GM18502 (cell line): ENCODE results near the gene HRH1.
"Not testable (repeated sequence)": the region's sequence is repeated elsewhere in the genome, so short reads cannot be mapped to it uniquely, and the experiment has no call there.

Experiments used
- ATAC-seq: cut with Tn5 transposase; IDR thresholded peaks from one replicate; pipeline ENCODE4 v1.9.1; 2021; ENCODE audit warnings: mild to moderate bottlenecking; ENCODE audit not compliant: unreplicated experiment, poor library complexity

HRH1 gene

DNA sequence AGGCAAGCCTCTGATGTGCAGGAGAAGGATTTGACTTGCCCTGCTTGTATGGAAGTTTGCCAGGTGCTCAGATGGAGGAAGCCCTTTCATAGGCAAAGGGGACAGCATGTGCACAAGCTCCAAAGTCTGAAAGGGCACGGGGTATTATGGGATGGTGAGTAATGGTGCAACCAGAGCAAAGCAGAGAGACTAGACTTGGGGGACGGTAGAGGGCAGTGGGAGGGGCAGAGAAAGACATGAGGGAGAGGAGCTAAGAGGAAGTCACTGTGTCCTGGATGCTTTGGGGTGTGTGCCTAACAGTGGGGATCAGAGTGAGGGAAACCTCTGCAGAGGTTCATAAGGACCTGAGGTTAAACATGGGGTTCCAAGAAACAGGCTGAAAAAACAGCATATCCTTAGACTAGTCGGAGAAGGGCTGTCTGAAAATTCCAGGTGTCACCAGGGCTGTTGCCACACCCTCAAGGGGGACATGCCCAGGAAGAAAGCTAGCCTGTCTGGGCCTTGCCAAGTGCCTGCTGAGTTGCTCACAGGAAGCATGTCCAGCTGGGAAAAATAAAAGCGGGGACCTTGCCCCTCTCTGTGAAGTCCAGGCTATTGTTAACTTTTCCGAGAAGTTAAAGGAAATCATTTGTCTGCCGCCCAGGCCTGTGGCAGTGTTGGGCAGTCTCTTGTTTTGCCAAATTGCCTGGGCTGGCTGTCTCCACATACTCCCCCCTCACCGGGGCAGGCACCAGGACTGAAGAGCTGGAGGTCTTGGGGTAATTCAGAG is 47.1 kb downstream of the HRH1 start:
- ATAC-seq, result no peak

DNA sequence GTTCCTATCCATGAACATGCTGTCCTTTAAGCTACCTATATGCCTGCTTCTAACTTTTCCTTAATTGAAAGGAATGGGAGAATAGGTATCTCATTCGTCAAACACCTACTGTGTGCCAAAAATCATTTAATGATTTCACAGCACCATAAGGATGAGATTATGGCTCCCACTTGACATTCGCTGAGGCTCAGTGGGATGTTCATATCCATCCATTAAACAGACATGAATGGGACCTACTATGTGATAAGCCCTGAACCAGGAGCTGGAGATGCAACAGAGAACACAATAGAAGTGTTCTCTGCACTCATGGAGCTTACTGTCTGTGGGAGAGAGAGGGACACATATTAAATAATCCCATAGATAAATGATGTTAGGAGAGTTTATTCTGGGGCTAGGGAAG is 49.7 kb downstream of the HRH1 start:
- ATAC-seq, result no peak

DNA sequence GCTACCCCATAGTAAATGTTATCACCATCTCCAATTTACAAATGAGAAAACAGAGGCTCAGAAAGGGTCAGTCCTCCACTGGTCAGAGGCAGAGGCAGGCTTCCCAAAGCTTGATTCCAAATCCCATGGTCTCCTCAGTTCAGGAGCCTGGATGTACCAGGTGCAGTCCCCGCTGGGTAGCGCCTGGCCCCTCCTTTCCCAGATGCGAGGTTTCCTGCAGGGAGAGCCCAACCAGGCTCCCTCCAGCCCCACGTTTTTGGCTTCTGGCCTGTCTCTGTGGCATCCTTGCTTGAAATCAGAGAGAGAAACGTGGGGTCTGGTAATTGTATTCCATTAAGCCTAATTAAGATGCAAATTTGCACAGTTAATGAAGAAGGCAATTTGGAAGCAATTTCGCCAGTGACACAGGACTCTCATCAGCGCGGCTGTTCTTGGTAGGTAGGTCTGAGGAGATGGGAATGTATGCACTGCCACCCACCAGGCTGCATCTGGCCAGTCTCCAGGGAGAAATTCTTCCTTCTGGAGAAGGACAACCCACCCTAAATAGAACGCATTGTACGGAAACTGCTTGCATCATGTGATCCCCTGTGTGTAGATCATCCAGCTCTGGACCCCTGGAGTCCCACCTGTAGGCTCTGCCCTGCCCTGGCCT is 50.5 kb downstream of the HRH1 start:
- no peak for ATAC-seq

DNA sequence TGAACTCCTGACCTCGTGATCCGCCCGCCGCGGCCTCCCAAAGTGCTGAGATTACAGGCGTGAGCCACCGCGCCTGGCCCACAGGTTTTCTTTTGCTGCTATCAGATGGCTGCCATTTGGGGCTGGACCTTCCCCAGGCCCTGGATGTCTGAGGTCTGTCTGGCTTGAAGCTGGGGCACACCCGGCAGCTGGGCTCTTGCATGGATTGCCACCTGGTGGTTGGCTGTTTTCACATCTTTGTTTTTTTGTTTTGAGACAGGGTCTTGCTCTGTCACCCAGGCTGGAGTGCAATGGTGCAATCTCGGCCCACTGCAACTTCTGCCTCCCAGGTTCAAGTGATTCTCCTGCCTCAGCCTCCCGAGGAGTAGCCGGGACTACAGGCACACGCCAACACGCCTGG is 51.6 kb downstream of the HRH1 start:
- not testable (repeated sequence) for ATAC-seq

DNA sequence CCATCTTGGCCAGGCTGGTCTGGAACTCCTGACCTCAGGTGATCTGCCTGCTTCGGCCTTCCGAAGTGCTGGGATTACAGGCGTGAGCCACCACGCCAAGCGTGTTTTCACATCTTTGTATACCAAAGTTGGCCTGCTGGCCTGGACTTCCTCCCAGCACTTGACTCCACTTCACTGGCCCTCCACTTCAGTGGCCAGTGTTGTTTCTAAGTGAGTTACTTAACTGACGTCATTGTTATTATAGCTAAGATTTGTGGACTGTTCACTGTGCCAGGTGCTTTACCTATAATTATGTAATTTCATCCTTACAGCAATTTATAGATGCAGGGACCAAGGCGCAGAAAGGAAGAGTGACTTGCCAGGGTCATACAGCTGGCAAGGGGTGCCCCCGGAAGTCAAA is 52.0 kb downstream of the HRH1 start:
- ATAC-seq, result no peak

DNA sequence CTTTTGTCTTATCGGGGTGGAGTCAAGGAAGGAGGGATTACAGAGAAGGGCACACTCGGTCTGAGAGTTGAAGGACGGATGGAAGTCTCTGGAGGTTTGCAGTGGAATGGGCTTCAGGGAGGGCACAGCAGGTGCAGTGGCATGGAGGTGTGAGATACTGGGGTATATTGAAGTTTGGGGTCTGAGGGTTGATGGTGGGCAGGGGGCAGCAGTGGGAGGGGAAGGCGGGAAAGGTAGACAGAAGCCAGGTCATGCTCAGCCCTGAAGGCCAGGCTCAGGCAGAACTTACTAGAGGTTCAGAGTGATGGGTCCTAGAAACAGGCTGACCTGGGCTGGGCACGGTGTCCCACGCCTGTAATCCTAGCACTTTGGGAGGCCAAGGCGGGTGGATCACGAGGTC is 52.7 kb downstream of the HRH1 start:
- ATAC-seq, result no peak

DNA sequence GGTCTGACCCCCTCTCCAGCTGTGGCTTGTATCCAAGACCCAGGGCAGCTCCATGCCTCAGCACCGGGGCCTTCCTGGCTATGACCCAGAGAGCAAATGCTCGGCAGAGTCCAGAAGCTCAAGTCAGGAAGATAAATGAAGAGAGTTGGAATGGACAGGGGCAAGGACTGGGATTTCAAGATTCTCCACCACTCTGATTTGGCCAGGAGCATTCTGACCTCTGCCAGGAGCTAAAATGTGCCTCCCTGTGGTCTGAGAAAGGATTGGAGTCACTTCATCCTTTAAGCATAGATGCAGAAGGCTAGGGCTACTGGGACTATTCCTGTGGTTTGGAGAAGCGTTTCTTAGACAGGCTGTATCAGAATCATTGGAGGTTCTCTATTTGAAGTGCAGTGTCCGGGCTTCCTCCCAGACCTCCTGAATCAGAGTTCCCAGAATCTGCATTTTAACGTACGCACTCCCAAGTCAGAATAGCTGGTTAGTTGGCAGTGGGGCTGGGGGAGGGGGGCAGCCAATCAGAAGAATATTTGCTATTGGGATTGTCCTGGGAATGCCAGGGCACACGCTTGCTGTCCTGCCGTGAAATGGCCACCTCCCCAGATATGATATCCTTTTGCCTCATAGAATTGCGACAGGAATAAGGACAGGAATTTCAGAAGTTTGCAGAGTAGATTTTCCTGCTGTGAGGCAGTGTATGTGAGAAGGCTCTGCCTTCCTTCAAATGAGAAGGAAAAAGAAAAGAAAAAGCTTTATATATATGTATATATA is 57.4 kb downstream of the HRH1 start:
- no peak for ATAC-seq

DNA sequence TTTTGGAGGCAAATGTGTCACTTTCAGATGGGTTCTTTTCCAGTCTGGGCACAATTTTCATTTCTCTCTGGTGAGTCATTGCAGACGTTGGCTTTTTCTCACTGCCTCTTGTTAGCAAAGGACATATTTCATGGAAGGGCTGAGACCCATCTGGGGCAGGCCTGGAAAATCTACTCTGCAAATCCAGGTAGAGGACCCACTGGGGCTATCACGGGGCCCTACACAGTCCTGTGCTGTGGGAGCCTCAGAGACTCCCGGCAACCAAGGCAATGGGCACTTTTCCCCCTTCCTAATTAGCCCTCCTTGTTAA is 58.0 kb downstream of the HRH1 start:
- no peak for ATAC-seq

DNA sequence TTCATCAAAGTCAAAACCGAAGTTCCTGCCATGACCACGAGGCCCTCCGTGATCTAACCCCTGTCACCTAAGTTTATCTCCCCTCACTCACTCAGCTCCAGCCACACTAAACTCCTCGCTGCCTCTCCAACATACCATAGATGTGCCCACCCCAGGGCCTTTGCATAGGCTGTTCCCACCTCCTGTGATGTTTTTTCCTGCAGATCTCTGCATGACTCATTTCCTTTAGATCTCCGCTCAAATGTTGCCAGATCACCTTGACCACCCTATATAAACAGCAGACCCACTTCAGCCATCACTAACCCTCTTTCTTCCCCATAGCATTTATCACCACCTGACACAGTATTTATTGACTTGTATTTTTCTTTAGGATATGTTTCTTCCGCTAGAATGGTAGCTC is 58.5 kb downstream of the HRH1 start:
- no peak for ATAC-seq

DNA sequence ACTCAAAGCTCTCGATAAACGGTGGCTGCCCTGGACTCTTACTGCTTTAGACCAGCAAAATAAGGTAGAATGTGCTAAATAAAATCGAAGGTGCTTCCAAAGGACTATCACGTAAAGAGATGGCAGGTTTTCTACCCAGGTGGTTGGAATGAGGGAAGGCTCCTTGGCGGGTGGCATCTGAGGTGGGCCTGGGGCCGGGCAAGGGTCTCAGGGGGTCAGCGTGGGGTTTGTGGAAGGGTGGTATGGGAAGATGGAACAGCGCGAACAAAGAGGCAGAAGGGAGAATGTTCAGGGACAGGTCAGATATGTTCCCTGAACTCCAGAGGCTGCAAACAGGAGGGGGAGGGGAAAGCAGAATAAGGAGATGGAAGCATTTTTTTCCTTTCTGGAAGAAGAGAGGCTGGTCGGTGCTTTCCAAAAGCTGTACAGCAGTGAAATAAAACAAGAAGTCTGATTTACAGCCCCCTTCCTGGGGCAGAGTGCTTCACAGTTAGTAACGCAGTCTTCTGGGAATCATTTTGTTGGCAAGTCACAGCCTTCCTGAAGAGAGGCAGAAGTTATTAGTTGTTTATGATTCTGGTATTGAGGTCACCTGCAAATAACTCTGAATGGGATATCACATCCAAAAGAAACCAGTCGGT is 59.6 kb downstream of the HRH1 start:
- ATAC-seq, result no peak

DNA sequence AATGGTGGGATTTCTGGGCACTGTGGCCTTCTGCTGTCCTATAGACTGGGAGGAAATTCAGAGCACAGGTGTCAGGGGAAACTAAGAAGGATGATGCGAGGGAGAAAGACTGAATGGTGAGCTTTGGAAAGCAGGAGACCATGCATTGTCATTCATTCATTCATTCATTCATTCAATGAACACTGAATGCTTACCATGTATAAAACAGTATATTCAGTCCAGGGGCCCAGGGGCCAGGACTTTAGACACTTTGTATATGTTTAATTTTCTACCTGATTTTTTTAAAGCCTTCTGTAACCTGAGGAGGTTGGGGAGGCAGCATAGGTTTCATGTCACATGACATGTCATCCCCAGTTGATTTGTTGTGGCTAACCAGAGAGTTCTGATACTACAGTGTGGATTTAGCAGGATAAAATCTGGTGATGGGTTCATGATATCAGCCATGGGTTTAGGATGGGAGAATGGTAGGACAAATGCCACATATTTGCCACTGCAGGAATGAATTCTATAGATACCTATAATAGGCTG is 60.2 kb downstream of the HRH1 start:
- ATAC-seq, result no peak

DNA sequence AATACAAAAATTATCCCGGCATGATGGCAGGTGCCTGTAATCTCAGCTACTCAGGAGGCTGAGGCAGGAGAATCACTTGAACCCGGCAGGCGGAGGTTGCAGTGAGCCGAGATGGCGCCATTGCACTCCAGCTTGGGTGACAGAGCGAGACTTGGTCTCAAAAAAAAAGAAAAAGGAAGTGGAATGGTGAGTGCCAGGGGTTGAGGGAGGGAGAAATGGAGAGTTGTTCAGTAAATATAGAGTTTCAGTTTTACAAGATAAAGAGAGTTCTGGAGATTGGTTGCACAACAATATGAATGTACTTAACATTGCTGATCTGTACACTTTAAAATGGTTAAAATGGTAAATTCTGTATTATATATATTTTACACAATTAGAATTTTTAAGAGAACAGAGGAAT is 63.1 kb downstream of the HRH1 start:
- not testable (repeated sequence) for ATAC-seq

DNA sequence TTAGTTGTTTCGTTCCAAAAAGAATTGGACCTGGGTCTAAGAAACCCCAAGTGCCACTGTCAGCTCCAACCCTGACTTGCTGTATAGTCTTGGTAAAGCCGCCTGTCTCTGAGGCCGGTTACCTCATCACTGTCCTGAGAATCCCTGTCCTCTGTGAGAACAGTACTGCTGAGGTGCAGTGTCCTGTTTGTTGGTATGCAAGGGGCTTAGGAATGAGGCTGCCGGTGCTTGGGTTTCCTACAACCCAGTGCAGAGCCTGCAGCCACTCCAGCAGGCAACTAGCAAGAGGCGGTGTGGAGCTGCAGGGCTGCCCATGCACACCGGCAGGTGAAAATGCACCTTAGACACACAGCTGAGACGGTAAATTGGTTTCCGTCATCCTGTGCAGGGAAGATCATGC is 65.9 kb downstream of the HRH1 start:
- ATAC-seq, result no peak

DNA sequence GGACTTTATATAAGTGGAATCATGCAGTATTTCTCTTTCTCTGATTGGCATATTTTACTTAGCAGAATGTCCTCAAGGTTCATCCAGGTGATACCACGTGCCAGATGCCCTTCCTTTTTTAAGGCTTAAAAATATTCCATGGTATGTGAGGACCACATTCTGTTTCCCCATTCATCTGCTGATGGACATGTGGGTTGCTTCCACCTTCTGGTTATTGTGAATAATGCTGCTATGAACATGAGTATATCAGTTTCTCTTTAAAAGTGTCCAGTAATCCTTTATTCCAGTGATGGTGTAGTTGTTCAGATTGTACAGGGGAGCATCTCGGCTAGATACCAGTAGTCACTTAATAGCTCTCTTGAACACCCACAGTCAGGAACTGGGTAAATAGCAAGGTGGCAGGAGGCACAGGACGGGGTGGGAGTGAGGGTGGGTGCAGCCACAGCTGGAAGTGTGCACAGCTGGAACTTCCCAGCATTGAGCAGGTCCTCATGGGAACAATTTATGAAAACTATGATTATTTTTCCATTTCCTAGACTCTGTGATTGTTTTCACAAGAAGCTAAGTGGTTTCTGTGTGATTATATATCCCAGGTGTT is 67.6 kb downstream of the HRH1 start:
- ATAC-seq, result no peak

DNA sequence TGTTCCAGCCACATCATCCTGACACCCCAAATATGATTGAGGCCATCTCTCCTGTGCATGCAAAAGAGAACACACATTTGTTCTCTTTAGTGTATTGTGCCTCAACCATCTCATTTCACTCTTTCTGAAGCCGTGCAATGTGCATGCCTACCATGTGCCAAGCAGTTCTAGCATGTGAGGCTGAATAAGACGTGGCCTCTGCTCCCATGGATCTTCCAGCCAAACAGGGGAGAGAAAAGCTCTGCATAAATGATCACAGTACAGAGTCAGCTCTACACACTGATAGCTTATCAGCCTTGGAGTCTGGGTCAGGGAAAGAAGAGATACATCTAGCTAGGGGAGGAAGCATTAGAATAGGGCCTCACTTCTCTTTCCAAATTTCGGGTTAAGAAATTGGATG is 69.7 kb downstream of the HRH1 start:
- no peak for ATAC-seq

DNA sequence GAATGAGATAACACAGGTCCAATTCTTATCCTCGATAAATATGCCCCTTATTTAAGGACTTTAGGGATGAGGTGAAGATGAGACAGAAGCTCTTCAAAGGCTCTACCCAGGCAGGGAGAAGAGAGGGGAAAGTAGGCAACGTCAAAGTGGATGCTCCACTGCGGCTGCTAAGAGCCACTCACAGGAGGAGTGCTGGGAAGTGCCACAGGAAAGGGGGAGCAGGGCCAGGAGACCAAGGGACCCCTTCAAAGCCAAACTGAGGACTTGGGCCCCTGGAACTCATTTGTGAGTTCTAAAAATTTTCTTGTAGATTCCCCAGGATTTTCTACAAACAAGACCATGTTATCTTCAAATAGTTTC is 70.6 kb downstream of the HRH1 start:
- no peak for ATAC-seq

DNA sequence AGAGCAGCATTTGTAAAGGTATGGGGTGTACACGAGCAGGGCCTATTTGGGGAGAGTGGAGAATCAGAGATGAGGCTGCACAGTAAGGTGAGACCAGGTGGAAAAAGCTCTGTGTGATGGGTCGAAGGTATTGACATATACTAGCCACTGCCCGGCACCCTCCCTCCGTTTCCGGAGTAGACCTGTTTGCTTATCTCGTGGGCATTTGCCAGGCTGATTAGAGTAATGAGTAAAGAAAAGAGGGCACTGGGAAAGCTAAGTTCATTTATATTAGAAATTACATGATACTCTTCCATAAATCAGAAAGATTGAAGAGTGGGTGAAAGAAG is 71.7 kb downstream of the HRH1 start:
- no peak for ATAC-seq

DNA sequence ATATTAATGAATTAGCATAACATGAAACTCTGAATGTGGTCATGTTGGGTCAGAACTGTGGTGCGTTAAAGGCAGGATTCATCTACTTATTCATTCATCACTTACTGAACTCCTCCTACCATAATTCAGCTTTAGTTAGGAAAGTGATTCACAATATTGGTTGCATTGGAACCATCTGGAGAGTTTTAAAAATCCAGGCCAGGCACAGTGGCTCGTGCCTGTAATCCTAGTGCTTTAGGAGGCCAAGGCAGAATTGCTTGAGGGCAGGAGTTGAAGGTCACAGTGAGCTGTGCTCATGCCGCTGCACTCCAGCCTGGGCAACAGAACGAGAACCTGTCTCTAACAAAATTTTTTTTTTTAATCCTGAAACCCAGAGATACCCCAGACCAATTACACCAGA is 73.7 kb downstream of the HRH1 start:
- ATAC-seq, result no peak

DNA sequence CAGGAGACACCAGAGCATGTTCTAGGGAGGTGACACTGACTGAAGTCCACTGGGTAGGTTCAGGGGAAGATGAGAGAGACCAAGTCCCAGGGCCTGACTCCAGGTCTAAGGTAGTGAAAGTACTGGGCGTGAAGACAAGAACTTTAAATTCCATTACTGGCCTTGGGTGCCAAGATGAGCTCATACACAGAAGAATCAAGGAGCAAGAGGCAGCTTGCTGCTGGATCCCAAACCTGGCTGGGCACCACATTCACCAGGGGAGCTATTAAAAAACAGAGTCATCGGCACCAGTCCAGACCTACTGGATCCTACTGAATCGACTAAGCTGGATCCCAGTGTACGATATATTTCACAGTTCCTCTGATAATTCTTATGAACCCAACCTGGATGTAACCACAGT is 75.8 kb downstream of the HRH1 start:
- ATAC-seq, result no peak

DNA sequence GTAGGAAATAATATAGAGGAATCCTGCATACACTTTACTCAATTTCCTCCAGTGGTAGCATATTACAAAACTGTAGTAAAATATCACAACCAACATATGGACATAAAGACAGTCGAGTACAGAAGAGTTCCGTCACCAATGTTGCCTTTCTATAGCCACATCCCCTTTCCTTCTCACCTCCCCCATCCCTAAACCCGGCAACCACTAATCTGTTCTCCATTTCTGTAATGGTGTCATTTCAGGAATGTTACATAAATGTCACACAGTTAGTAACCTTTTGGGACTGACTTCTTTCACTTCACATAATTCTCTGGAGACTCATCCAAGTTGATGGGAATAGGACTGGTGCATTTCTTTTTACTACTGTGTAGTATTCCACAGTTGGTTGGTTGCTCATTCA is 76.5 kb downstream of the HRH1 start:
- ATAC-seq, result no peak

DNA sequence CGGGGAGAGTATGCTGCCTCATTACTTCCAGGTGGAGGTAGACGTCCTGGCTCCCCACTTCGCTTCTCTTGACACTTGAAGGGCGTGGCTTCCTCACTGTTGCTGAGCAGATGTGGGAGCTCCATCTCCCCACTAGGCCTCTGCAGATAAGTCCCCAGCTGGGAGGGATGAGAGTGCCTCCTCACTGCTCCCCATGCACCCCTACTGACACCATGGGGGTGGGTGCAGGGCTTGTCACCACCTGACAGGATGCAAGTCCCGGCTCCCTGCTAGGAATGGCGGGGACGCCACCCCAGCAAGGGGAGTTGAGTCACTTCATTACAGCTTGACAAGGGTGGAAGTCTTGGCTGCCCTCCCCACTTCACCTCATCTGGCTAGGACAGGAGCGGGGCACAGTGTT is 81.1 kb downstream of the HRH1 start:
- no peak for ATAC-seq
